Astrocyte of the cerebellum (primary cell): ENCODE results near the gene ETHE1.

Experiments used
- DNase-seq: peaks from one replicate; pipeline ENCODE4 v3.0.0-alpha.2; 2011; ENCODE audit warnings: low read depth
- H3K4me3 ChIP-seq: 2 replicates; pipeline ENCODE4 v1.5.1; 2011; ENCODE audit warnings: mild to moderate bottlenecking, low read depth, low read length, moderate library complexity
- CTCF ChIP-seq: IDR thresholded peaks from 2 replicates; pipeline ENCODE4 v1.5.1; 2012; ENCODE audit warnings: low read length, low read depth, moderate library complexity, mild to moderate bottlenecking; ENCODE audit errors: missing control alignments
- in situ Hi-C: cut with HindIII; loops from 2 replicates; pipeline ENCODE4 v1.10.0; 2017; ENCODE audit warnings: low sequenced_read_pairs

The ETHE1 gene

GRCh38 chr19:43533546-43534304 is 6.7 kb upstream of the ETHE1 start:
- peak; percentile 99 for DNase-seq
- peak overlapping the region; percentile 51 for H3K4me3 ChIP-seq
- in situ Hi-C loops = no loop called here
- TF ChIP-seq CTCF = no peak

DNA sequence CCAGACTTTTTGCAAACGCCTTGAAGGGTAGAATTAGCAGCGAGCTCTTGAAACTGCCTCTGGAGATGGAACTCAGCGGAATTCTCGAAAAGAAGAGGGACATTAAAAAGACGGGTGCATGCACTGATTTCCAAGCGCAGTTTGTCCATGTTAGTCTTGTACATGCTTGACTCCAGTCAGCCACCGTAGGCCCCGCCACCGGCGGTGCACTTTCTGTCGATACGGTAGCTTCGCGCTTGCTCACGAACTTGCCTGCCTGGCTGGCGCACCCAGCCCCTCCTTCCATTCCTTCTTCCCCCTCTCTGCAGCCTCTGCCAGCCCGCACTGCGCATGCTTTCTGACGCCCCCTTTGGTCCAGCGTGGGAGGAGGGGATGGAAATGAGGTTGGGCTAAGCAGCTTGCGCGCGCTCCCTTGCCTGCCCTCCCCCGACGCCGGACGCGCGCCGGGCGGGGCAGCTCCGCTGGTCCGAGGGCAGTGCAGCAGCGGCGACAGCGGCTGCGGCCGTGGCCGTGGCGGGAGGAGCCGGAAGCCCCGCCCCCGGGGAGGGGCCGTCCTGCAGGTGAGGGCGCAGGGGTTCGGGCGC is 6.1 kb upstream of the ETHE1 start, which contains the start of gene ZNF575:
TSS of gene ZNF575 (plus strand) at position 227 of the 584 bp plus-strand sequence. CDS start 1,235 bp downstream, outside the sequence.
- peak; percentile 84 for DNase-seq
- in situ Hi-C loops = no loop called here
- no peak for TF ChIP-seq CTCF
- peak within 1 kb of the TSS; percentile 51 for H3K4me3 ChIP-seq

DNA sequence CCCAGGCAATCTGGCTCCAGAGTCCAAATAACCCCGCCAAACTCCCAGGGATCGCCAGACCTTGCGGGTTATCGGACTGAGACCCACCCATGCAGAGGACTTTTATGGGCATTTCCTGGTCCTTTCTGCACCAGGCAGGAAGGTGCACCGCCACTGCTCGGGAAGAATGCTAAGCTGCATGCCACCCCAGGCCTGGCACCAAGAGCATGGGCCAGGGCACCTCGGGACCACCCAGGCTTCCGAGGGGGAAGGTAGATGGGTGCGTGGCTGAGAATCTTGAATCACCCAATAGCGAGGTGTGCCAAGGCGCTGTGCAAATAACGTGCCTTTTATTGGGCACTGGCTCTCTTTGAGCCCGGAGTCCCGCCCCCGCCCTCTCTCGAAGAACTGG is 5.6 kb upstream of the ETHE1 start:
- no peak for DNase-seq
- no peak for TF ChIP-seq CTCF
- in situ Hi-C loops = no loop called here
- peak overlapping the region; percentile 51 for H3K4me3 ChIP-seq

DNA sequence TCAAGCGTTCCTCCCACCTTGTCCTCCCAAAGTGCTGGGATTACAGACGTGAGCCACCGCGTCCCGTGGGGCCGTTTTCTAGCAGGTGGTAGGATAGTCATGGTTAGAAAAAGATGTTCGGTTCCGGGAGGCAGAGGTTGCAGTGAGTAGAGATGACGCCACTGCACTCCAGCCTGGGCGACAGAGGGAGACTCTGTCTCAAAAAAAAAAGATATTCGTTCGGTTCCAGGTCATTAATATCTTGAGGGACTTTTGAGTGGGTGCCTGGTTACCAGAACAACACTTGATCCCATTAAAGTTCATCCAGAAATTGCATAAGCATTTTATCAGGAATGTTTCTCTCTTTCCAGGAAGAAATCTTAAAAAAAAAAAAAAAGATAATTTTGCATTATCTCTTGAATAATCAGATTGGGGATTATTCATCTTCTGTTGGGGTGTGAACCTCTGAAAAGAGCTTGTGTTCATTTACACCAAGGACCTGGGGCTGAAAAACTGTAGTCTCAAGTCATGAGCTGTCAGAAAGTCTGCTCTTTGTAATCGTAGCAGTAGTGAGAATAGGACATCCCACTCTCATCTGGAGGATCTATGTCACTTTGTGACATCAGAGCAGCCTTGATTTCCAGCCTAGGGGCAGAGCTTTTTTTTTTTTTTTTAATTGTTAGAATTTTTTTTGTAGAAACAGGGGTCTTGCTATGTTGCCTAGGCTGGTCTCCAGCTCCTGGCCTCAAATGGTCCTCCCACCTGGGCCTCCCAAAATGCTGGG is 1.0 kb upstream of the ETHE1 start:
- in situ Hi-C loops = loop anchor here (5.0 kb wide), 1 partner anchor 81 kb away; no protein-coding TSS in a partner anchor
- H3K4me3 ChIP-seq = no peak overlapping the region
- no peak for DNase-seq
- TF ChIP-seq CTCF = no peak

DNA sequence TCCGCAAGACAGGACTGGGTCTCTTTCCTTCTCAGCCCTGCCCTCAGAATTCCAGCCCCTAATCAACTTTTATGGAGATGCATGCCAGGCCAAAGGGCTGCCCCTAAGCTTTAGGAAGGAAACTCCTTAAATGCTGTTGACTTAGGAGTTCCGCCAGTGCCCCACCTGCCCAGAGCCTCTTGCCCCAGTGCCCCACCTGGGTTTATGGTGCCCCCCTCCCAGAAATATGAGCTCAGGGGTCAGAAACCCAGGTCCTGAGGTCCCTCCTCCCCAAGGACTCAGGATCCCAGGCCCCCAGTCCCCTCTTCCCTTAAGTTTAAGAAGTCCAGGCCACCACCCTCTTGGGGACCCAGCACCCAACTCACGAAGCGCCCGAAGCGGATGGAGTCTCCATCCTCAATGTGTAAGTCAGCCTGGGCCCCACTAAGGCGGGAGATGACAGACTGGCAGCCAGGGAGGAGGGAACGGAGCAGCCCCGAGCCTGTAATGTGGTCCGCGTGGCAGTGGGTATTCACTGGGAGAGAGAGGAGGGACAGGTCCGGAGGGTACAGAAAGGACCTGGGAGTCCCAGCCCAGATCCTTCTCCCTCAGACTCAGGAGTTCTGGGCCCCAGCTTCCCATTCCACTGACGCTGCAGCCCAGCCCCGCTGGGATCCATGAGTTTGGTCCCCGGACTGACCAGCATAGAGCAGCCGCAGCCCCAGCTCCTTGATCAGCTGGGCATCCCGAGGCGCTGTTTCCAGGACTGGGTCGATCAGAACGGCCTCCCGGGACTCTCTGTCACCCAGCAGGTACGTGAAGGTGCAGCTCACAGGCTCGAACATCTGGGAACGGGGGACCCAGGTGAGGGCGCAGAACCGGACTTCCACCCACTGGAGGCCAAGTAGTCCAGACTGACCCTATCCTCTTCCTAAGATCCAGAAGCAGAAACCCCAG is 897 bp downstream of the ETHE1 start:
- no peak for TF ChIP-seq CTCF
- peak overlapping the region; percentile 74 for H3K4me3 ChIP-seq
- no peak for DNase-seq
- in situ Hi-C loops = loop anchor here (5.0 kb wide), 1 partner anchor 79 kb away; no protein-coding TSS in a partner anchor
